Measurements from ENCODE around the gene NLRC3.

NLRC3 gene

DNA sequence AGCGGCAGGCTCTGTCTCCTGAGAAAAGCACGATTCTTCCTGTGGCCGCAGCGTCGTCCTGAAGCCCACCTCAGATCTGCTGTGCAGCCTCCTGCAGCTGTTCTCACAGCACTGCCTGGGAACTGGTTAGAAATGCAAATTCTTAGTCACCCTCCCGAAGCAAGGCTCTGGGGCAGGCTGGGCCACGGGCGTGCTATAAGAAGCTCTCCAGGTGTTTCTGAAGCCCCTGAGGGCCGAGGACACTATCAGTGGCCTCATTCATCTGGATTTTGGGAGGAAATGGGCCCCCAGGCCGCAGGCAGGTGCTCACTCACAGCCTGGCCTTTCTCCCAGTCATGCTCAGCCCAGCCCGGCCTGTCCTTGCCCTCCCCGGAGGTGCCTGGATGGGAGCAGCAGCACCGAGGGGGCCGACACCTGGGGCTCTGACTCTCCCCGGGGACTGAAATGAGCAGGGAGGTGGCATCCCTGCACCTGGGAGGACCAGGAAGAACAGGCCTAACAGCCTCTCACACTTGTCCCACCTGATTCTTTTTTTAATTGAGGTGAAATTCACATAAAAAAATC is 10.4 kb upstream of the NLRC3 start:
- TF ChIP-seq FOXM1 (IDR thresholded peaks at IDR 0.05; ENCODE audit: borderline replicate concordance, low read depth) (no peak), TAF1 (IDR thresholded peaks at IDR 0.05; ENCODE audit: low read depth) (no peak), CREB1 (IDR thresholded peaks at IDR 0.05; ENCODE audit: low read depth) (no peak), RAD21 (IDR thresholded peaks at IDR 0.05; ENCODE audit: low read depth) (no peak), CEBPB (IDR thresholded peaks at IDR 0.05) (no peak), EGR1 (IDR thresholded peaks at IDR 0.05) (no peak), YY1 (IDR thresholded peaks at IDR 0.05; ENCODE audit: low read depth) (no peak), ZBTB7A (IDR thresholded peaks at IDR 0.05; ENCODE audit: low read depth) (no peak), TCF12 (IDR thresholded peaks at IDR 0.05; ENCODE audit: low read depth) (no peak), REST (IDR thresholded peaks at IDR 0.05; ENCODE audit: low read depth) (no peak), NFIC (IDR thresholded peaks at IDR 0.05) (no peak), TEAD4 (IDR thresholded peaks at IDR 0.05) (no peak), USF1 (IDR thresholded peaks at IDR 0.05) (no peak), EP300 (IDR thresholded peaks at IDR 0.05; ENCODE audit: borderline replicate concordance) (no peak)
- TF ChIP-seq, protein P1, sequence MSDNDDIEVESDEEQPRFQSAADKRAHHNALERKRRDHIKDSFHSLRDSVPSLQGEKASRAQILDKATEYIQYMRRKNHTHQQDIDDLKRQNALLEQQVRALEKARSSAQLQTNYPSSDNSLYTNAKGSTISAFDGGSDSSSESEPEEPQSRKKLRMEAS (IDR thresholded peaks at IDR 0.05) = no peak

DNA sequence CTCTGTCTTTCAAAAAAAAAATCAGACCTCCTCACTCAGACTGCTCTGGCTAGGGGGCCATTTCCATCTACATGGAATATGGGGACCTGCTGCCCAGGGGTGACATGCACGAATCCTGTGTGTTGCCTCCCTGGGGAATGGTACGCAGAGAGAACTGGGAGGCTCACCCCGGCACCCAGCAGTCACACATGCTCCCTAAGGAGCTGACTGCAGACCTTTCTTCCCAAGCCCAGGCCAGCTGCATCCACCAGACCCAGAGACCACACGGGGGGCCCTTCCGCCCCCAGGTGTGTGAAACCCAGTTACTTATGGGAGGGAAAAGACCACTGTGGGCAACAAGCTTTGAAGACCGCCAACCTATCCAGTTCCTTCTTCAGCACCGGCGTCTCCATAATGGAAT is 7.2 kb upstream of the NLRC3 start:
- TF ChIP-seq TCF12 (IDR thresholded peaks at IDR 0.05; ENCODE audit: low read depth) (no peak), EP300 (IDR thresholded peaks at IDR 0.05; ENCODE audit: borderline replicate concordance) (no peak), CREB1 (IDR thresholded peaks at IDR 0.05; ENCODE audit: low read depth) (no peak), ZBTB7A (IDR thresholded peaks at IDR 0.05; ENCODE audit: low read depth) (no peak), FOXM1 (IDR thresholded peaks at IDR 0.05; ENCODE audit: borderline replicate concordance, low read depth) (no peak), TAF1 (IDR thresholded peaks at IDR 0.05; ENCODE audit: low read depth) (no peak), EGR1 (IDR thresholded peaks at IDR 0.05) (no peak), USF1 (IDR thresholded peaks at IDR 0.05) (no peak), REST (IDR thresholded peaks at IDR 0.05; ENCODE audit: low read depth) (no peak), CEBPB (IDR thresholded peaks at IDR 0.05) (no peak)
- TF ChIP-seq, protein P1 (IDR thresholded peaks at IDR 0.05) = no peak

DNA sequence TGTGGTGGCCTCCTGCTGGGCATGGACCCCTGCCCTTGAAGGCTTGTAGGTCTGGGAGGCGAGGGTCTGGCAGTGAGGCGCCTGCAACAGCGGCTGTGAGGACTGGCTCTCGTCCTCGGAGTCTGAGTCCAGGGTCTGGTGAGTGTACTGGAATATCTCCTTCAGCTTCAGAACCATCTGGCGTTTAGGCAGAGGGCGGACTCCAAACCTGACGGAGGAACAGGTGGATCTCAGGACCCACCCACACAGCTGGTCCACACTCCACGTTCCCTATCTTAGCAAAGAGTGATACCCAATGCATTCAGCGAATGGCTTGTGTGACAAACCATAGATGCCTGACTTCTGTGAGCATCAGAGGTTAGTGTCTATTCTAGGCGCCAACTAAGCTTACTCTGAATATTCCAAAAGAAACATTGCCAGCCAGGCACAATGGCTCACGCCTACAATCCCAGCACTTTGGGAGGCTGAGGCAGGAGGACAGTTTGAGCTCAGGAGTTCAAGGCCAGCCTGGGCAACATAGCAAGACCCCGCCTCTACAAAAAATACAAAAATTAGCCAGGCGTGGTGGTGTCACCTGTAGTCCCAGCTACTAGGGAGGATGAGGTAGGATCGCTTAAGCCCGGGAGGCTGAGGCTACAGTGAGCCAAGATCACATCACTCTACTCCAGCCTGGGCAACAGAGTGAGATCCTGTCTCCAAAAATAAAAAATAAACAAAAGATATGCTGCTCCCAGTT is 6.3 kb upstream of the NLRC3 start:
- TF ChIP-seq NFIC (IDR thresholded peaks at IDR 0.05) = no peak
- no peak for TF ChIP-seq YY1 (IDR thresholded peaks at IDR 0.05; ENCODE audit: low read depth)
- no peak for TF ChIP-seq CREB1 (IDR thresholded peaks at IDR 0.05; ENCODE audit: low read depth)
- TF ChIP-seq, protein P1 (IDR thresholded peaks at IDR 0.05) = no peak
- no peak for TF ChIP-seq ZBTB7A (IDR thresholded peaks at IDR 0.05; ENCODE audit: low read depth)
- no peak for TF ChIP-seq FOXM1 (IDR thresholded peaks at IDR 0.05; ENCODE audit: borderline replicate concordance, low read depth)
- no peak for TF ChIP-seq CEBPB (IDR thresholded peaks at IDR 0.05)
- TF ChIP-seq EGR1 (IDR thresholded peaks at IDR 0.05) = no peak
- TF ChIP-seq REST (IDR thresholded peaks at IDR 0.05; ENCODE audit: low read depth) = no peak
- TF ChIP-seq EP300 (IDR thresholded peaks at IDR 0.05; ENCODE audit: borderline replicate concordance) = no peak
- no peak for TF ChIP-seq USF1 (IDR thresholded peaks at IDR 0.05)
- no peak for TF ChIP-seq RAD21 (IDR thresholded peaks at IDR 0.05; ENCODE audit: low read depth)
- TF ChIP-seq TCF12 (IDR thresholded peaks at IDR 0.05; ENCODE audit: low read depth) = no peak
- TF ChIP-seq TAF1 (IDR thresholded peaks at IDR 0.05; ENCODE audit: low read depth) = no peak
- TF ChIP-seq TEAD4 (IDR thresholded peaks at IDR 0.05) = no peak
